HEK293T (cell line): ENCODE data around the gene FAXDC2.

ENCODE experiments used
- CTCF ChIA-PET: fragments of 350-600 bp; formaldehyde crosslinking; extraction: SDS; loops from one replicate; lab custom pipeline; 2021; ENCODE audit warnings: antibody characterized with exemption, inconsistent platforms; lab: Yijun Ruan, JAX
- POLR2A ChIA-PET: fragments of 350-600 bp; formaldehyde crosslinking; extraction: SDS; loops from one replicate; lab custom pipeline; 2020; ENCODE audit warnings: antibody characterized with exemption, inconsistent platforms; lab: Yijun Ruan, JAX
- DNase-seq: peaks from one replicate; pipeline ENCODE4 v3.0.0; 2012; ENCODE audit warnings: mixed read lengths; ENCODE audit errors: extremely low spot score
- ARNT ChIP-seq: fragments of 450-650 bp; IDR thresholded peaks from 2 replicates; pipeline ENCODE4 v1.6.1; 2017; ENCODE audit warnings: mild to moderate bottlenecking
- BHLHE40 ChIP-seq: fragments of 450-650 bp; IDR thresholded peaks from 2 replicates; pipeline ENCODE4 v1.6.1; 2016; ENCODE audit warnings: mild to moderate bottlenecking, moderate library complexity, borderline replicate concordance
- CTBP1 ChIP-seq: fragments of 450-650 bp; IDR thresholded peaks from 2 replicates; pipeline ENCODE4 v1.6.1; 2016; ENCODE audit warnings: borderline replicate concordance
- ELF4 ChIP-seq: fragments of 450-650 bp; IDR thresholded peaks from 2 replicates; pipeline ENCODE4 v1.6.1; 2017; ENCODE audit warnings: antibody characterized with exemption
- FOXA1 ChIP-seq: fragments of 450-650 bp; IDR thresholded peaks from 2 replicates; pipeline ENCODE4 v1.6.1; 2016; ENCODE audit warnings: mild to moderate bottlenecking
- FOXK2 ChIP-seq: fragments of 450-650 bp; IDR thresholded peaks from 2 replicates; pipeline ENCODE4 v1.6.1; 2016; ENCODE audit warnings: mild to moderate bottlenecking
- FOXM1 ChIP-seq: fragments of 450-650 bp; IDR thresholded peaks from 2 replicates; pipeline ENCODE4 v1.6.1; 2017; ENCODE audit warnings: mild to moderate bottlenecking, borderline replicate concordance
- HDGF ChIP-seq: fragments of 450-650 bp; IDR thresholded peaks from 2 replicates; pipeline ENCODE4 v1.6.1; 2017; ENCODE audit warnings: antibody characterized with exemption, borderline replicate concordance
- L3MBTL2 ChIP-seq: fragments of 450-650 bp; conservative IDR thresholded peaks from 2 replicates; pipeline ENCODE4 v1.6.1; 2016; ENCODE audit warnings: mild to moderate bottlenecking
- LEF1 ChIP-seq: fragments of 450-650 bp; IDR thresholded peaks from 2 replicates; pipeline ENCODE4 v1.6.1; 2017; ENCODE audit warnings: mild to moderate bottlenecking, borderline replicate concordance
- NFRKB ChIP-seq: fragments of 450-650 bp; IDR thresholded peaks from 2 replicates; pipeline ENCODE4 v1.6.1; 2016; ENCODE audit warnings: mild to moderate bottlenecking, moderate library complexity
- SP1 ChIP-seq: fragments of 450-650 bp; IDR thresholded peaks from 2 replicates; pipeline ENCODE4 v1.6.1; 2017
- SUZ12 ChIP-seq: fragments of 450-650 bp; IDR thresholded peaks from 2 replicates; pipeline ENCODE4 v1.6.1; 2016; ENCODE audit warnings: mild to moderate bottlenecking
- TARDBP ChIP-seq: fragments of 450-650 bp; IDR thresholded peaks from 2 replicates; pipeline ENCODE4 v1.6.1; 2016
- ZNF384 ChIP-seq: fragments of 450-650 bp; IDR thresholded peaks from 2 replicates; pipeline ENCODE4 v1.6.1; 2016
- TF ChIP-seq, protein P1 (sequence below): fragments of 450-650 bp; IDR thresholded peaks from 2 replicates; pipeline ENCODE4 v1.6.1; 2016

Gene FAXDC2

DNA sequence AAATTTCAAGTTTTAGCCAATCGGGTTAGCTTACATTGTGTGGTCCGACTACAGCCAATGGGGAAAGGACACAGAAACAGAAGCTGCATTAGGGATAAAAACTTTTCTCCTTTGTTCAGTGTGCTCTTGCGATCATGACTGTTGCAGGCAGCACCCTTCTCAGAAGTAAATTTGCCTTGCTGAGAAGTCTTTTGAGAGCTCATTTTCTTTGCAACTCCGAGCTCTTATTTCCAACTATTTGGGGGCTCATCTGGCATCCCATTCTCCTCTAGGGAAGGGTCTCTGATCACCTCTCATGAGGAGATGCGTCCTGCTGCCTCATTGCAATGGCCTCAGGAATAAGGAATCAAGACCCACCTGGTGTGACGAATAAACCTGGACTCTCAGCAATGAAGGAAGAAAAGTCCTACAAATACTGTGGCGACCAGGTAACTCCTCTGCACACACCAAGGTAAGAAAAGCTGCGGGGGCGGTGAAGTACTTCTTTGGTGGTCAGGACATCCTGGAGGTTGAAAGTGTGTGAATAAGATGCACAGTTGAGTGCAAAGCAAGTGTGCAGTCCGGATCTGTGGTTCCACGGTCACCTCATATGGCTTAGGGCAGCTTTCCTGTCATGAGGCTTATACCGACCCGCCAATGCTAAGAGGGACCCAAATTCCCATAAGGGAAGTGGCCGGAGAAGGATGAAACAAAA lies 28.4 kb upstream of the FAXDC2 start:
- TF ChIP-seq HDGF (no peak), SUZ12 (no peak), SP1 (no peak), NFRKB (no peak), LEF1 (no peak), CTBP1 (no peak), ZNF384 (no peak), BHLHE40 (no peak), FOXA1 (no peak), L3MBTL2 (no peak), TARDBP (no peak), ARNT (no peak), FOXK2 (no peak), ELF4 (no peak)
- TF ChIP-seq, protein P1, sequence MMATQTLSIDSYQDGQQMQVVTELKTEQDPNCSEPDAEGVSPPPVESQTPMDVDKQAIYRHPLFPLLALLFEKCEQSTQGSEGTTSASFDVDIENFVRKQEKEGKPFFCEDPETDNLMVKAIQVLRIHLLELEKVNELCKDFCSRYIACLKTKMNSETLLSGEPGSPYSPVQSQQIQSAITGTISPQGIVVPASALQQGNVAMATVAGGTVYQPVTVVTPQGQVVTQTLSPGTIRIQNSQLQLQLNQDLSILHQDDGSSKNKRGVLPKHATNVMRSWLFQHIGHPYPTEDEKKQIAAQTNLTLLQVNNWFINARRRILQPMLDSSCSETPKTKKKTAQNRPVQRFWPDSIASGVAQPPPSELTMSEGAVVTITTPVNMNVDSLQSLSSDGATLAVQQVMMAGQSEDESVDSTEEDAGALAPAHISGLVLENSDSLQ: no peak
- DNase-seq: no peak
- POLR2A ChIA-PET: no interaction called here
- CTCF ChIA-PET: no interaction called here

DNA sequence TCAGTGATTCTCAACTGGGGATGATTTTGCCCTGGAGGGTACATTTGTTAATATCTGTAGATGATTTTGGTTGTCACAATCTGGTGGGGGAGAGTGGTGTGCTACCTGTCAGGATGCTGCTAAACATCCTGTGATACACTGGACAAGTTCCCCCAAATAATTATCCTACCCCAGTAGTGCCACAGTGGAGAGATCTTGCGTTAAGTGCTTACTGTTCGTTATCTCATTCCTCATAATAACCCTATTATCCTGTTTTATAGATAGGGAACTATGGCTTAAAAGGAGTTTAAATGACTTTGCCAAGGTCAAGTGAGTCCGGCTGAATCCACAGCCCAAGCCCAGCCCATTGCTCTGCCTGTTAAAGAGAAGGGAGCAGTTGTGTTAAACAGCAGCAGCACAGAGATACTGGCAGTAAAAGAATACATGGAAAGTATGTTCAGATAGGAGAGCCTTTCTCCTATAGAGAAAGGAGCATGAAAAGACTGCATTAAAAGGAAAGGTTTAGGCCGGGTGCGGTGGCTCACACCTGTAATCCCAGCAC lies 23.5 kb upstream of the FAXDC2 start:
- DNase-seq: no peak
- no peak for TF ChIP-seq ZNF384
- TF ChIP-seq L3MBTL2: no peak
- no peak for TF ChIP-seq BHLHE40
- TF ChIP-seq NFRKB: no peak
- TF ChIP-seq ELF4: no peak
- no peak for TF ChIP-seq TARDBP
- TF ChIP-seq SP1: no peak
- no peak for TF ChIP-seq HDGF
- ChIA-PET POLR2A (no interaction called here), CTCF (interaction anchor here (0.7 kb wide), 1 partner anchor 34 kb away, joined by 3 read pairs; no protein-coding TSS in a partner anchor)

DNA sequence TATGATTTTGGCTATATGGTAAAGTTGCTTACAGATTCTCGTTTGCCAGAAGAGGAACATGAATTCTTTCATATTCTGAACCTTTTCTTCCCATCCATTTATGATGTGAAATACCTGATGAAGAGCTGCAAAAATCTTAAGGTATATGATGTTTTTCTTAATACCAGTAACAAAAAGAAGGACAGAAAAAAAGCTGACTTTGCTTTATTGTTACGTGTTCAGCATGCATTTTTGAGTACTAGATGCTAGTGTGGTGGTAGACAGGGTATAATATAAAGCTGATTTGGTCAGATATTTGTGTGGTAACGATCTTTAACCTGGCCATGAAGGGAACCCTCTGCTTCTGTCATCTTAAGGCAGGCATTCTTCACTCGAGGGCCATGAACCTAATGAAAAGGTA lies 21.3 kb upstream of the FAXDC2 start:
- ChIA-PET CTCF (no interaction called here), POLR2A (no interaction called here)
- DNase-seq: no peak
- no peak for TF ChIP-seq HDGF
- TF ChIP-seq TARDBP: no peak
- TF ChIP-seq NFRKB: no peak
- TF ChIP-seq ZNF384: no peak
- TF ChIP-seq ARNT: no peak
- TF ChIP-seq LEF1: no peak
- TF ChIP-seq, protein P1: no peak
- TF ChIP-seq FOXA1: no peak
- TF ChIP-seq FOXK2: no peak
- TF ChIP-seq SP1: no peak
- TF ChIP-seq FOXM1: no peak
- no peak for TF ChIP-seq CTBP1
- no peak for TF ChIP-seq SUZ12
- no peak for TF ChIP-seq L3MBTL2
- no peak for TF ChIP-seq ELF4
- TF ChIP-seq BHLHE40: no peak

DNA sequence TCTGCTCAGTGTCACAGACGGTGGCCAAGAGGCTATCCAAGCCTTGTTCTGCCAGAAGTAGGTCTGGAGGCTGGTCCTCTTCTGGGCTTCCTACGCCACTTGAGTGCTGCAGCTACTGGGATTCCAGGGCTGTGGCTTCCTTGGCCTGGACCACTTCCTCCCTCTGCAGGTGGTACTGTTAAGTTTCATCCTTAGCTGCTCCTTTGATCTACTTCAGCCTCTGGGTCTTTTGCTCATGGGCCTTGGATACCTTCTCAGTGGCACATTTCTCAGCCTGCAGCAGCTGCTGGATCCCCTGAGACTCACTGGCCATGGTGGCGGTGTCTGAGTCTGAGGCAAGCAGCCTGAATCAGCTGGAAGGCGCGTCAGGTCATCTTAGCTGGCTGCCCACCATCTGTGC lies 18.3 kb upstream of the FAXDC2 start:
- CTCF ChIA-PET: interaction anchor here (0.6 to 0.7 kb wide), 2 partner anchors 29 to 219 kb away, joined by 3 read pairs; no protein-coding TSS in a partner anchor

DNA sequence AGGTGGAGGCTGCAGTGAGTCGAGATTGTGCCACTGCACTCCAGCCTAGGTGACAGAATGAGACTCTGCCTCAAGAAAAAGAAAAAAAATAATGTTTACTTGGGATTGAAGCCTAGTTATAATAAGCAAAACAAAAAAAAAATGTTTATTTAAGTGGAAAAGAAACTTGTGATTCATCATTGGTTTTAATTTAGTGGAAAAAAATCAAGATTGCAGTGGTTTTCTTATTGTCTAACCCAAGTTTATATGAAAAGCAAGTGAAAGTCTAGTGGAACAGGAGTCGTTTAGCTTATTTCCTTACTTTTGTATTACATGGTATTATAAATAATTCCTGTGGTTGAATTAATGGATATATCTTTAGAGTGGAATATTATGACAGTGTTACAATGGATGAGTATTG lies 16.4 kb upstream of the FAXDC2 start:
- DNase-seq: no peak
- CTCF ChIA-PET: interaction anchor here (0.6 kb wide), 1 partner anchor 122 kb away, joined by 6 read pairs; no protein-coding TSS in a partner anchor
- POLR2A ChIA-PET: interaction anchor here (2.7 kb wide), 1 partner anchor 9 kb away, joined by 14 read pairs; the partner anchor contains the start of gene CNOT8
- TF ChIP-seq ARNT (no peak), ZNF384 (no peak), HDGF (no peak), BHLHE40 (no peak), TARDBP (no peak), L3MBTL2 (no peak)

More for the DNA sequence above, 18.3 kb upstream of the FAXDC2 start:
- TF ChIP-seq BHLHE40 (no peak), ELF4 (no peak), NFRKB (no peak), TARDBP (no peak), ZNF384 (no peak), ARNT (no peak), LEF1 (no peak), FOXK2 (no peak), HDGF (no peak), SUZ12 (no peak), CTBP1 (no peak), SP1 (no peak), FOXA1 (no peak)
- TF ChIP-seq, protein P1: no peak
- no peak for DNase-seq
- POLR2A ChIA-PET: interaction anchor here (2.7 kb wide), 1 partner anchor 11 kb away, joined by 14 read pairs; the partner anchor contains the start of gene CNOT8
